GM23248 (cell line): ENCODE measurements around the gene MOXD1. TPM values are rescaled to one million over a fixed set of nuclear protein-coding genes. Genes with fewer than 3 reads are reported as not detected.

ENCODE experiments used
- DNase-seq: peaks from one replicate; pipeline ENCODE4 v3.0.0-alpha.2; 2015
- H2AFZ ChIP-seq: fragments of 200-600 bp; sonication (generic); 2 replicates; pipeline ENCODE4 v1.6.1; 2016; ENCODE audit warnings: antibody characterized with exemption
- H3F3A ChIP-seq: fragments of 200-600 bp; sonication (generic); 2 replicates; pipeline ENCODE4 v1.6.1; 2016; ENCODE audit warnings: mild to moderate bottlenecking, antibody characterized with exemption, mixed run types; ENCODE audit not compliant: insufficient read depth
- H3K27ac ChIP-seq: fragments of 200-600 bp; sonication (generic); 2 replicates; pipeline ENCODE4 v1.5.1; 2016; ENCODE audit warnings: mild to moderate bottlenecking
- H3K27me3 ChIP-seq: fragments of 200-600 bp; sonication (generic); replicated peaks from 2 replicates; pipeline ENCODE4 v1.6.1; 2016; ENCODE audit warnings: mild to moderate bottlenecking; ENCODE audit not compliant: insufficient read depth
- H3K36me3 ChIP-seq: fragments of 200-600 bp; sonication (generic); 2 replicates; pipeline ENCODE4 v1.6.1; 2016; ENCODE audit warnings: low read depth, mild to moderate bottlenecking
- H3K4me1 ChIP-seq: fragments of 200-600 bp; sonication (generic); 2 replicates; pipeline ENCODE4 v1.6.1; 2016; ENCODE audit warnings: mild to moderate bottlenecking; ENCODE audit not compliant: insufficient read depth
- H3K4me2 ChIP-seq: fragments of 200-600 bp; sonication (generic); one replicate; pipeline ENCODE4 v1.6.1; 2016; ENCODE audit warnings: mild to moderate bottlenecking; ENCODE audit not compliant: unreplicated experiment
- H3K4me3 ChIP-seq: fragments of 200-600 bp; sonication (generic); 2 replicates; pipeline ENCODE4 v1.5.1; 2016; ENCODE audit warnings: mild to moderate bottlenecking
- H3K79me2 ChIP-seq: fragments of 200-600 bp; sonication (generic); 2 replicates; pipeline ENCODE4 v1.6.1; 2016; ENCODE audit warnings: mild to moderate bottlenecking; ENCODE audit not compliant: insufficient read depth
- H3K9ac ChIP-seq: fragments of 200-600 bp; sonication (generic); 2 replicates; pipeline ENCODE4 v1.6.1; 2016; ENCODE audit warnings: mild to moderate bottlenecking
- H3K9me2 ChIP-seq: fragments of 200-600 bp; sonication (generic); 2 replicates; pipeline ENCODE4 v1.6.1; 2016; ENCODE audit warnings: mixed run types, mild to moderate bottlenecking, moderate library complexity; ENCODE audit not compliant: insufficient read depth
- H3K9me3 ChIP-seq: fragments of 200-600 bp; sonication (generic); one replicate; pipeline ENCODE4 v1.6.1; 2017; ENCODE audit warnings: low read depth
- H4K20me1 ChIP-seq: fragments of 200-600 bp; sonication (generic); 2 replicates; pipeline ENCODE4 v1.6.0; 2016; ENCODE audit not compliant: insufficient read depth
- EZH2 ChIP-seq: fragments of 200-600 bp; sonication (generic); IDR thresholded peaks from 2 replicates; pipeline ENCODE4 v1.6.1; 2018; ENCODE audit warnings: antibody characterized with exemption, mild to moderate bottlenecking; ENCODE audit not compliant: insufficient read depth, poor library complexity, severe bottlenecking
- EZH2phosphoT487 ChIP-seq: fragments of 200-600 bp; sonication (generic); IDR thresholded peaks from 2 replicates; pipeline ENCODE4 v1.6.1; 2018; ENCODE audit warnings: antibody characterized with exemption, moderate library complexity, mild to moderate bottlenecking, low read depth; ENCODE audit not compliant: insufficient read depth
- WGBS, 2 experiments: methylation state at CpG; one replicate each; pipeline ENCODE4 v1.1.6; 2015 to 2017; ENCODE audit warnings: low lambda C conversion rate in 2 of 2, low coverage in 1 of 2; ENCODE audit errors: missing lambda C conversion rate in 2 of 2; 5-methylcytosine and 5-hydroxymethylcytosine counted together
- in situ Hi-C: fragments of 300-500 bp; cut with MboI; formaldehyde crosslinking; loops from 2 replicates; pipeline ENCODE4 v1.15.0; 2020
- polyA plus RNA-seq: library from polyadenylated mRNA; unstranded; fragments of >200 nt; fragmentation: Nextera tagmentation; extraction: Ambion mirVana; gene quantifications from 2 replicates; pipeline ENCODE4 v1.2.1, GENCODE V29; 2016
- total RNA-seq: library from RNA; depleted of rRNA; stranded (reverse); fragments of >200 nt; shearing (Covaris generic); gene quantifications from 2 replicates; pipeline ENCODE4 v1.2.3, GENCODE V29; 2014; rRNA removed

Gene MOXD1
- total and polyA plus RNA-seq, 2 experiments from 2014 or later: 528 to 557 TPM

GRCh38 chr6:132247381-132248159 is 153.7 kb downstream of the MOXD1 start:
- no peaks in the 10 kb centered on the region for H3K27me3 ChIP-seq
- peak overlapping the region; percentile 59 for H3K9ac ChIP-seq
- H3F3A ChIP-seq: 0 out of 2 replicates have a peak, but pooled peaks cover 5% of the 10 kb centered on the region
- WGBS, 2 experiments: 27% methylated on average over 7 of the region's 7 CpGs
- peaks cover 10% of the 10 kb centered on the region; the same call in 1 of the 2 replicates for H3K4me1 ChIP-seq
- no peak for TF ChIP-seq EZH2
- TF ChIP-seq EZH2phosphoT487: no peak
- peak overlapping the region; percentile 88 for H2AFZ ChIP-seq
- no peaks in the 10 kb centered on the region; the same call in 1 of the 2 replicates for H3K9me2 ChIP-seq
- no peaks in the 10 kb centered on the region for H3K9me3 ChIP-seq
- peak; percentile 81 for DNase-seq
- in situ Hi-C loops: loop anchor here (25.0 kb wide), 1 partner anchor 560 kb away; no protein-coding TSS in a partner anchor
- peak overlapping the region; percentile 79 for H3K4me2 ChIP-seq
- peak overlapping the region; percentile 30; the same call in 1 of the 2 replicates for H3K4me3 ChIP-seq
- H4K20me1 ChIP-seq: no peaks in the 10 kb centered on the region
- peak overlapping the region; percentile 45 for H3K27ac ChIP-seq
- no peaks in the 10 kb centered on the region for H3K36me3 ChIP-seq
- H3K79me2 ChIP-seq: no peaks in the 10 kb centered on the region

- H3F3A ChIP-seq: 0 out of 2 replicates have a peak, but pooled peaks cover 5% of the 10 kb centered on the region
- H3K27ac ChIP-seq: no peak overlapping the region
- H3K4me2 ChIP-seq: no peak overlapping the region
- DNase-seq: no peak
- no peaks in the 10 kb centered on the region for H3K79me2 ChIP-seq
- WGBS, 2 experiments: 95 to 96% methylated on average over 16 of the region's 16 CpGs
- peaks cover 10% of the 10 kb centered on the region; the same call in 1 of the 2 replicates for H3K4me1 ChIP-seq
- H3K9ac ChIP-seq: no peak overlapping the region
- no peaks in the 10 kb centered on the region; the same call in 1 of the 2 replicates for H3K9me2 ChIP-seq
- peak overlapping the region; percentile 88 for H2AFZ ChIP-seq
- no peaks in the 10 kb centered on the region for H3K9me3 ChIP-seq
- no peaks in the 10 kb centered on the region for H3K36me3 ChIP-seq
- no peaks in the 10 kb centered on the region for H3K27me3 ChIP-seq
- in situ Hi-C loops: loop anchor here (25.0 kb wide), 1 partner anchor 559 kb away; no protein-coding TSS in a partner anchor
- TF ChIP-seq EZH2 (no peak), EZH2phosphoT487 (no peak)
- no peak overlapping the region for H3K4me3 ChIP-seq
- H4K20me1 ChIP-seq: no peaks in the 10 kb centered on the region
Observed at GRCh38 chr6:132246632-132247270, 154.5 kb downstream of the MOXD1 start.

GRCh38 chr6:132246120-132246617 is 155.1 kb downstream of the MOXD1 start:
- Histone ChIP-seq H3K27me3 (no peaks in the 10 kb centered on the region), H2AFZ (no peak overlapping the region), H3K4me3 (no peak overlapping the region), H3K27ac (no peak overlapping the region), H3K4me1 (peaks cover 10% of the 10 kb centered on the region; the same call in 1 of the 2 replicates), H3K9ac (no peak overlapping the region), H3K9me3 (no peaks in the 10 kb centered on the region), H3F3A (0 out of 2 replicates have a peak, but pooled peaks cover 5% of the 10 kb centered on the region), H3K36me3 (no peaks in the 10 kb centered on the region), H4K20me1 (no peaks in the 10 kb centered on the region), H3K9me2 (no peaks in the 10 kb centered on the region; the same call in 1 of the 2 replicates), H3K79me2 (no peaks in the 10 kb centered on the region), H3K4me2 (no peak overlapping the region)
- in situ Hi-C loops: loop anchor here (25.0 kb wide), 1 partner anchor 559 kb away; no protein-coding TSS in a partner anchor
- 79 to 88% methylated on average over 2 of the region's 2 CpGs for WGBS, 2 experiments
- DNase-seq: no peak
- TF ChIP-seq EZH2 (no peak), EZH2phosphoT487 (no peak)

Other genes with a start within 250 kb of the MOXD1 start
- gene STX7, start 111.6 kb upstream of the MOXD1 start, total RNA-seq: 47.2 and 61.5 TPM in 2 replicates
- gene STX7, start 111.6 kb upstream of the MOXD1 start, polyA plus RNA-seq: 52.9 and 59.8 TPM in 2 replicates
- gene TAAR9, start 136.8 kb upstream of the MOXD1 start, total RNA-seq: not detected in 2 replicates
- not detected in 2 replicates for gene TAAR9, start 136.8 kb upstream of the MOXD1 start, polyA plus RNA-seq
- gene TAAR8, start 151.2 kb upstream of the MOXD1 start, total RNA-seq: not detected in 2 replicates
- not detected in 2 replicates for gene TAAR8, start 151.2 kb upstream of the MOXD1 start, polyA plus RNA-seq
- not detected in 2 replicates for gene TAAR6, start 168.8 kb upstream of the MOXD1 start, total RNA-seq
- gene TAAR6, start 168.8 kb upstream of the MOXD1 start, polyA plus RNA-seq: not detected in 2 replicates
- not detected in 2 replicates for gene TAAR5, start 188.3 kb upstream of the MOXD1 start, total RNA-seq
- gene TAAR5, start 188.3 kb upstream of the MOXD1 start, polyA plus RNA-seq: not detected in 2 replicates
- not detected in 2 replicates for gene TAAR2, start 222.8 kb upstream of the MOXD1 start, total RNA-seq
- not detected in 2 replicates for gene TAAR2, start 222.8 kb upstream of the MOXD1 start, polyA plus RNA-seq